ENCODE results near the gene CFL1. TPM values are rescaled to one million over a fixed set of nuclear protein-coding genes. Genes with fewer than 3 reads are reported as not detected.

CFL1 gene
- total RNA-seq, 4 donors from 2014 or later = 1,308 to 1,852 (median 1,703) TPM

- no peak for DNase-seq
- TF ChIP-seq POLR2AphosphoS5 (IDR thresholded peaks at IDR 0.05) (no peak), POLR2A (IDR thresholded peaks at IDR 0.05) (no peak), EP300 (IDR thresholded peaks at IDR 0.05; ENCODE audit: low read depth) (no peak)
- TF ChIP-seq, protein P1, sequence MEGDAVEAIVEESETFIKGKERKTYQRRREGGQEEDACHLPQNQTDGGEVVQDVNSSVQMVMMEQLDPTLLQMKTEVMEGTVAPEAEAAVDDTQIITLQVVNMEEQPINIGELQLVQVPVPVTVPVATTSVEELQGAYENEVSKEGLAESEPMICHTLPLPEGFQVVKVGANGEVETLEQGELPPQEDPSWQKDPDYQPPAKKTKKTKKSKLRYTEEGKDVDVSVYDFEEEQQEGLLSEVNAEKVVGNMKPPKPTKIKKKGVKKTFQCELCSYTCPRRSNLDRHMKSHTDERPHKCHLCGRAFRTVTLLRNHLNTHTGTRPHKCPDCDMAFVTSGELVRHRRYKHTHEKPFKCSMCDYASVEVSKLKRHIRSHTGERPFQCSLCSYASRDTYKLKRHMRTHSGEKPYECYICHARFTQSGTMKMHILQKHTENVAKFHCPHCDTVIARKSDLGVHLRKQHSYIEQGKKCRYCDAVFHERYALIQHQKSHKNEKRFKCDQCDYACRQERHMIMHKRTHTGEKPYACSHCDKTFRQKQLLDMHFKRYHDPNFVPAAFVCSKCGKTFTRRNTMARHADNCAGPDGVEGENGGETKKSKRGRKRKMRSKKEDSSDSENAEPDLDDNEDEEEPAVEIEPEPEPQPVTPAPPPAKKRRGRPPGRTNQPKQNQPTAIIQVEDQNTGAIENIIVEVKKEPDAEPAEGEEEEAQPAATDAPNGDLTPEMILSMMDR (IDR thresholded peaks at IDR 0.05) = no peak
- intact Hi-C loops (cut with DNase I; ENCODE audit: low total_unique reads) (no loop called here), in situ Hi-C loops (cut with MboI; ENCODE audit: low pct_ligation_motif_present in 1 of 4, low pct_unique_long_range_greater_than_20kb in 1 of 4, low sequenced_read_pairs in 3 of 4) (loop anchor here in 3 of 4 donors (25.0 kb wide), 1 partner anchor 97 kb away; the partner anchor contains the start of genes KAT5 (in 3 of the 3) and RNASEH2C (in 3 of the 3))
- 76% methylated on average over 9 of the region's 9 CpGs; no CpG with 5 or more reads in 1 of the 2 donors for WGBS, 2 donors (ENCODE audit: low coverage in 1 of 2)
- Histone ChIP-seq H3K27me3 (peaks cover 38% of the 10 kb centered on the region), H3K4me1 (no peaks in the 10 kb centered on the region), H3K27ac (no peak overlapping the region), H3K36me3 (no peaks in the 10 kb centered on the region), H3K4me3 (no peak overlapping the region), H3K9me3 (no peaks in the 10 kb centered on the region)
Measured at GRCh38 chr11:65809496-65809895, 48.5 kb downstream of the CFL1 start.

DNA sequence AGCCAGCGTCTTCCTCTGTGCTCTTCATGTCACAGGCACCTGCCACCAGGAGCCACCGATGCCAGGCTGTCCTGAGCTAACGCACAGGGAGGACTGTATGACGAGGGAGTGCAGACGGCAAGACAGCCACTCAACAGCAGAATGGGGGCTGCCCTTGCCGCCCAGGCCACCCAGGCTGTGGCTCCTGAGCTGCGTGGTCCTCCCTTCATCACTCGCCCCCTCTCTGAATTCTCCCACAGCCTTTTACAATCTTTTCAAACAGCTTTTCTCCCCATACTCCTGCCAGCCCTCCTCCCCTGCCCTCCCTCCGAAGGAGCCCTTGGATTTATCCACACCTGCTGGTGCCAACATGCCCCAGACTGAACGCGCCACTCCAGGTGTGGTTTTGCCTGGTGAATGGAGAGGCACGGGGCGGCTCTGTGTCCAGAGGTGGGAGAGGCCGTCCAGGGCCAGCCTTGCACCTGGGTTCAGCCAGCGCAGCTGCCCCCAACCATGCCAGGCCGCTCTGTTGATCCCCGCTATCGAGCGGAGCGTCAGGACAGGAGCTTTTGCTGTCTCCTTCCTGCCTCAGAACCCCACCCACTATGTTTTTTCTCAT is 49.1 kb downstream of the CFL1 start:
- TF ChIP-seq EP300 (IDR thresholded peaks at IDR 0.05; ENCODE audit: low read depth) = no peak
- no peak for TF ChIP-seq POLR2A (IDR thresholded peaks at IDR 0.05)
- TF ChIP-seq, protein P1 (IDR thresholded peaks at IDR 0.05) = no peak
- TF ChIP-seq POLR2AphosphoS5 (IDR thresholded peaks at IDR 0.05) = no peak
- WGBS, 2 donors (ENCODE audit: low coverage in 1 of 2) = 68% methylated on average over 20 of the region's 20 CpGs; no CpG with 5 or more reads in 1 of the 2 donors

DNA sequence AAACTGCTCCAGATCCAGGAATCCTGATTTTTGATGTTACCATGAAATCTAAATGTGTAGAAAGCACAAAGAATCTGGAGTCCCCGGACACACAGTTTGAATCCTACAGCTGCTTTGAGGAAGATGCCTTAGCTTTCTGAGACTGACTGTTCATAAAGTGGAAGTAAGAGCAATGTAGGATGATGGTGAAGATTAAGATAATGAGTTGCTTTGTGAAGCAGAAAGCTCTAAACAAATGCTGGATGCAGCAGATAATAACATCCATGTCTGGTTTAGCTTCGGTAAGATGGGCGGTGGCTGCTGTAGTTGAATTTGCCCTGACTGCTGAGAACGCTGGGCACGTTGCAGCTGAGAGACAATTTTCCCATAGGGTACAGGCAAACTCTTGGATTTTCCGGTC is 51.0 kb downstream of the CFL1 start:
- Histone ChIP-seq H3K27ac (no peak overlapping the region), H3K9me3 (no peaks in the 10 kb centered on the region), H3K36me3 (no peaks in the 10 kb centered on the region), H3K27me3 (peaks cover 60% of the 10 kb centered on the region), H3K4me3 (no peak overlapping the region), H3K4me1 (no peaks in the 10 kb centered on the region)
- DNase-seq = no peak
- 31 to 61% methylated on average over 4 to 6 of the region's 6 CpGs for WGBS, 2 donors (ENCODE audit: low coverage in 1 of 2)
- TF ChIP-seq POLR2A (IDR thresholded peaks at IDR 0.05) (no peak), EP300 (IDR thresholded peaks at IDR 0.05; ENCODE audit: low read depth) (no peak), POLR2AphosphoS5 (IDR thresholded peaks at IDR 0.05) (no peak)
- TF ChIP-seq, protein P1 (IDR thresholded peaks at IDR 0.05) = no peak
- in situ Hi-C loops (cut with MboI; ENCODE audit: low pct_ligation_motif_present in 1 of 4, low pct_unique_long_range_greater_than_20kb in 1 of 4, low sequenced_read_pairs in 3 of 4) = loop anchor here in 3 of 4 donors (25.0 kb wide), 1 partner anchor 95 kb away; the partner anchor contains the start of genes KAT5 (in 3 of the 3) and RNASEH2C (in 3 of the 3)
- intact Hi-C loops (cut with DNase I; ENCODE audit: low total_unique reads) = no loop called here

More for the DNA sequence above, 49.1 kb downstream of the CFL1 start:
- DNase-seq = no peak
- H3K4me1 ChIP-seq = no peaks in the 10 kb centered on the region
- in situ Hi-C loops (cut with MboI; ENCODE audit: low pct_ligation_motif_present in 1 of 4, low pct_unique_long_range_greater_than_20kb in 1 of 4, low sequenced_read_pairs in 3 of 4) (loop anchor here in 3 of 4 donors (25.0 kb wide), 1 partner anchor 97 kb away; the partner anchor contains the start of genes KAT5 (in 3 of the 3) and RNASEH2C (in 3 of the 3)), intact Hi-C loops (cut with DNase I; ENCODE audit: low total_unique reads) (no loop called here)
- H3K27ac ChIP-seq = no peak overlapping the region
- H3K36me3 ChIP-seq = no peaks in the 10 kb centered on the region
- H3K9me3 ChIP-seq = no peaks in the 10 kb centered on the region
- peaks cover 44% of the 10 kb centered on the region for H3K27me3 ChIP-seq
- no peak overlapping the region for H3K4me3 ChIP-seq

Other genes starting within 250 kb of the CFL1 start
- gene MAP3K11, start 244.0 kb downstream of the CFL1 start, total RNA-seq = 100 to 1,000 TPM in 2 of 4 donors, 10 to 100 TPM in 2; 82.3 to 211 (median 94.8) TPM
- gene PCNX3, start 242.4 kb downstream of the CFL1 start, total RNA-seq = 10 to 100 TPM; 56.4 to 89.0 (median 62.4) TPM
- 100 to 1,000 TPM in 1 of 4 donors, 10 to 100 TPM in 3; 22.4 to 174 (median 30.9) TPM for gene SIPA1, start 220.1 kb downstream of the CFL1 start, total RNA-seq
- gene RELA, start 195.3 kb downstream of the CFL1 start, total RNA-seq = 10 to 100 TPM; 45.8 to 95.8 (median 58.4) TPM
- 100 to 1,000 TPM in 1 of 4 donors, 10 to 100 TPM in 3; 51.6 to 203 (median 74.1) TPM for gene KAT5, start 145.9 kb downstream of the CFL1 start, total RNA-seq
- gene RNASEH2C, start 137.4 kb downstream of the CFL1 start, total RNA-seq = 100 to 1,000 TPM in 2 of 4 donors, 10 to 100 TPM in 2; 70.2 to 231 (median 111) TPM
- 10 to 100 TPM; 24.9 to 33.7 (median 28.2) TPM for gene AP5B1, start 77.2 kb downstream of the CFL1 start, total RNA-seq
- 10 to 100 TPM; 19.9 to 44.8 (median 33.8) TPM for gene OVOL1, start 71.1 kb downstream of the CFL1 start, total RNA-seq
- gene SNX32, start 24.2 kb downstream of the CFL1 start, total RNA-seq = 10 to 100 TPM in 1 of 4 donors, 1 to 10 TPM in 1, under 1 TPM in 1, not detected in 1; 0.60 to 10.0 (median 1.6) TPM
- 100 to 1,000 TPM in 1 of 4 donors, 10 to 100 TPM in 3; 58.3 to 191 (median 81.2) TPM for gene MUS81, start 2.3 kb upstream of the CFL1 start, total RNA-seq
- 10 to 100 TPM; 15.2 to 34.4 (median 25.1) TPM for gene EFEMP2, start 14.6 kb upstream of the CFL1 start, total RNA-seq
- gene CTSW, start 21.7 kb upstream of the CFL1 start, total RNA-seq = 1 to 10 TPM in 2 of 4 donors, not detected in 2; 1.1 to 1.8 TPM
- 10 to 100 TPM; 53.4 to 82.6 (median 75.9) TPM for gene FIBP, start 30.3 kb upstream of the CFL1 start, total RNA-seq
- gene CCDC85B, start 32.5 kb upstream of the CFL1 start, total RNA-seq = 100 to 1,000 TPM in 1 of 4 donors, 10 to 100 TPM in 2, 1 to 10 TPM in 1; 7.9 to 140 (median 23.1) TPM
- 10 to 100 TPM in 1 of 4 donors, 1 to 10 TPM in 1, not detected in 2; 1.2 to 11.6 TPM for gene FOSL1, start 42.2 kb upstream of the CFL1 start, total RNA-seq
- gene C11orf68, start 60.9 kb upstream of the CFL1 start, total RNA-seq = 10 to 100 TPM; 15.2 to 59.5 (median 22.8) TPM
- 10 to 100 TPM; 15.7 to 63.2 (median 57.0) TPM for gene DRAP1, start 61.2 kb upstream of the CFL1 start, total RNA-seq
- not detected for gene TSGA10IP, start 87.3 kb upstream of the CFL1 start, total RNA-seq
- 10 to 100 TPM; 31.8 to 76.3 (median 34.3) TPM for gene SART1, start 103.6 kb upstream of the CFL1 start, total RNA-seq
- gene EIF1AD, start 144.0 kb upstream of the CFL1 start, total RNA-seq = 10 to 100 TPM; 14.6 to 82.6 (median 31.2) TPM
- 10 to 100 TPM; 27.9 to 79.7 (median 34.0) TPM for gene BANF1, start 144.3 kb upstream of the CFL1 start, total RNA-seq
- gene CST6, start 153.8 kb upstream of the CFL1 start, total RNA-seq = not detected
- gene CATSPER1, start 168.3 kb upstream of the CFL1 start, total RNA-seq = not detected
- gene GAL3ST3, start 191.0 kb upstream of the CFL1 start, total RNA-seq = not detected
- gene SF3B2, start 194.2 kb upstream of the CFL1 start, total RNA-seq = 100 to 1,000 TPM in 3 of 4 donors, 10 to 100 TPM in 1; 71.8 to 152 (median 137) TPM
- gene PACS1, start 212.1 kb upstream of the CFL1 start, total RNA-seq = 10 to 100 TPM in 3 of 4 donors, 1 to 10 TPM in 1; 9.8 to 52.0 (median 27.2) TPM